Heart right ventricle (tissue), 16 donors: Measurements from ENCODE around the gene GPBP1L1. TPM values are rescaled to one million over a fixed set of nuclear protein-coding genes. Genes with fewer than 3 reads are reported as not detected.
"Not testable (repeated sequence)": the region's sequence is repeated elsewhere in the genome, so short reads cannot be mapped to it uniquely, and the experiment has no call there.

Experiments used
- ATAC-seq, 8 donors: fragments of 200-7000 bp; cut with Tn5 transposase; one replicate each; pipeline ENCODE4 v1.9.1; 2020; ENCODE audit warnings: mild to moderate bottlenecking in 8 of 8, moderate library complexity in 8 of 8, moderate number of reproducible peaks in 1 of 8
- DNase-seq, 2 donors: peaks; one replicate each; pipeline ENCODE4 v3.0.0-alpha.2; 2020
- H3K27ac ChIP-seq, 10 donors: fragments of 200-600 bp; sonication (generic) in 2 of 10; one replicate each; pipeline versions ENCODE4 v1.5.0 to v1.8.0; 2020 to 2022; ENCODE audit warnings: mild to moderate bottlenecking in 3 of 10
- H3K27me3 ChIP-seq, 7 donors: fragments of 200-600 bp; one replicate each; pipeline ENCODE4 v1.8.0; 2021 to 2022; ENCODE audit warnings: mild to moderate bottlenecking in 2 of 7
- H3K36me3 ChIP-seq, 9 donors: fragments of 200-600 bp; sonication (generic) in 1 of 9; one replicate each; pipeline versions ENCODE4 v1.5.0 to v1.8.0; 2020 to 2022; ENCODE audit warnings: mild to moderate bottlenecking in 2 of 9
- H3K4me1 ChIP-seq, 9 donors: fragments of 200-600 bp; sonication (generic) in 1 of 9; one replicate each; pipeline versions ENCODE4 v1.5.0 to v1.8.0; 2020 to 2022; ENCODE audit warnings: mild to moderate bottlenecking in 4 of 9
- H3K4me3 ChIP-seq, 10 donors: fragments of 200-600 bp; sonication (generic) in 2 of 10; one replicate each; pipeline versions ENCODE4 v1.5.0 to v1.8.0; 2020 to 2022; ENCODE audit warnings: mild to moderate bottlenecking in 7 of 10, moderate library complexity in 2 of 10
- H3K9me3 ChIP-seq, 11 donors: fragments of 200-600 bp in 10 of 11; sonication (generic) in 2 of 11; one replicate each; pipeline versions ENCODE4 v1.5.0 to v1.8.0; 2013 to 2022; ENCODE audit warnings: mild to moderate bottlenecking in 2 of 11, control low read depth in 1 of 11, moderate library complexity in 1 of 11
- CTCF ChIP-seq, 9 donors: fragments of 200-600 bp; sonication (generic) in 2 of 9; IDR thresholded peaks; one replicate each; pipeline versions ENCODE4 v1.5.0 to v1.8.0; 2021 to 2022; ENCODE audit warnings: antibody characterized with exemption in 9 of 9, mild to moderate bottlenecking in 5 of 9, moderate library complexity in 1 of 9
- WGBS, 2 donors: extraction: QIAGEN DNeasy Blood & Tissue Kit; methylation state at CpG; one replicate each; pipeline ENCODE4 v1.1.7; 2013; ENCODE audit warnings: inconsistent platforms in 1 of 2; 5-methylcytosine and 5-hydroxymethylcytosine counted together
- intact Hi-C, 10 donors: fragments of 100-400 bp; cut with DNase I; formaldehyde crosslinking; loops; one replicate each; pipeline versions ENCODE4 v1.11.1 to v1.14.2; 2022
- polyA plus RNA-seq, 2 donors: library from polyadenylated mRNA; stranded (reverse); fragments of 200-250 nt; gene quantifications; one replicate each; pipeline ENCODE4 v1.2.3, GENCODE V29; 2013
- total RNA-seq, 10 donors: library from RNA; stranded (reverse); fragmentation: NEBNext Ultra II Directional in 3 of 10; extraction: Animal tissue kit (Norgen Biotek cat#: 25700) in 3 of 10; gene quantifications; one replicate each; pipeline versions ENCODE4 v1.2.1 to v1.2.4, GENCODE V29; 2021 to 2023
- donor health status: Arrhythmogenic right ventricular cardiomyopathy.
- donor health status: ischemic (EF 13 %, LVEDD 7.1; RV severe dilation, severe dysfunction).
- donor health status: healthy with polysubstance abuse.
- donor health status: DM: no; HTN: yes; CAD: no.
- donor health status: DM: no; HTN: no; CAD: no.
- donor health status: ischemic (EF 25% LVEDD 6.9; RV normal size, moderate dysfunction).
- donor health status: ischemic (EF 25% LVEDD 5.7; RV mildly dilated, moderate dysfunction).
- donor health status: healthy.
- donor health status: DM: yes; HTN: yes; CAD: no.
- donor health status: Ischemic cardiomyopathy.
- donor health status: ischemic (EF 35%, LVEDD 5.7; RV mildly dilated, moderate dysfunction).
- donor health status: nonischemic (EF 11% LVEDD 7.7; RV severe dilation, severe dysfunction).
- donor health status: DM: yes; HTN: yes; CAD: no.
- donor health status: PGD.
- donor health status: ischemic (EF 29% LVEDD 5.4; RV normal size, mild dysfunction).
- donor health status: nonischemic (EF 23%, LVEDD 6.1; RV moderate dilation, normal function).

Gene GPBP1L1
- total and polyA plus RNA-seq, 12 donors = 27.6 to 95.0 (median 81.6) TPM

DNA sequence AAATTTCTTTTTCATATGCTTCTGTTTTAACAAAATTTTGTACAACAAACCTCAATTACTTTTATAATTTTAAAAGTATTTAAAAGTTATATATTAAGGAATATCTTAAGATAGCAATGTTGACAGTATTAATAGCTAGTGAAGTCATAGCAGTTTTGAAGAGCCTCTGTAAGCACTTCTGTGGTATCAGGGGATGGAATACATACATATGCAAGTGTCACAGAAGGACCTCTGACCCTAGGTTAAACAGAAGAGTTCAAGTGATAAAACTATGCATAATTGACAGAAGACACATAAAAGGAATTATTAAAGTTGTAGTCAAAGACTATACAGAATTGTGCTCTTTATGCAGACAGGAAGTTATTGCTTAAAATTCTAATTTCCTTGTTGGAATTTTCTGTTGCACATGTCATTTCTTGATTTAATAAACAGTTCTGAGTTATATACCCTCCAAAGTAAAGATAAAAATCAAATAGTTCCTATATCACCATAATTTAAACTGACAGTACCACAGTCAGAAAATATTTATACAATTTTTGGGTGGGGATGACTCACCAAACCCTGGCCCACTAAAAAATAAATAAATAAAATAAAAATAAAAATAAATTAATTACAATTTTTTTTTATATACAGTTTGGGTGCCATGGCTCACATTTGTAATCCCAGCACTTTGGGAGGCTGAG, 37.1 kb upstream of the GPBP1L1 start:
- ATAC-seq = peak in 1 of 8 donors; percentile 47
- H3K4me3 ChIP-seq = no peak overlapping the region
- no peaks in the 10 kb centered on the region for H3K27me3 ChIP-seq
- intact Hi-C loops = no loop called here
- H3K36me3 ChIP-seq = peaks cover 0 to 42% (median 4%) of the 10 kb centered on the region in 9 donors
- TF ChIP-seq CTCF (IDR thresholded peaks at IDR 0.05) = no peak
- no peak for DNase-seq
- H3K4me1 ChIP-seq = peaks cover 0 to 16% (median 0%) of the 10 kb centered on the region in 9 donors
- H3K9me3 ChIP-seq = no peaks in the 10 kb centered on the region
- H3K27ac ChIP-seq = no peak overlapping the region

- intact Hi-C loops = no loop called here
- H3K4me3 ChIP-seq = no peak overlapping the region
- H3K27me3 ChIP-seq = no peaks in the 10 kb centered on the region
- WGBS, 2 donors = 86 to 89% methylated on average over 3 of the region's 3 CpGs
- peak overlapping the region in 1 of 10 donors; percentile 29 for H3K27ac ChIP-seq
- peak in 2 of 8 donors; percentile 79 to 87 for ATAC-seq
- TF ChIP-seq CTCF (IDR thresholded peaks at IDR 0.05) = no peak
- peaks cover 0 to 46% (median 4%) of the 10 kb centered on the region in 9 donors for H3K36me3 ChIP-seq
- DNase-seq = no peak
- peaks cover 0 to 16% (median 0%) of the 10 kb centered on the region in 9 donors for H3K4me1 ChIP-seq
- H3K9me3 ChIP-seq = no peaks in the 10 kb centered on the region
Measured at GRCh38 chr1:45722809-45723208, 36.5 kb upstream of the GPBP1L1 start.

- Histone ChIP-seq H3K27me3 (no peaks in the 10 kb centered on the region), H3K27ac (no peak overlapping the region), H3K4me3 (no peak overlapping the region), H3K4me1 (peaks cover 0 to 16% (median 0%) of the 10 kb centered on the region in 9 donors), H3K9me3 (no peaks in the 10 kb centered on the region), H3K36me3 (peaks cover 0 to 46% (median 0%) of the 10 kb centered on the region in 9 donors)
- ATAC-seq (no peak), DNase-seq (no peak)
- no peak for TF ChIP-seq CTCF (IDR thresholded peaks at IDR 0.05)
- intact Hi-C loops = no loop called here
- 94 to 97% methylated on average over 1 of the region's 1 CpG for WGBS, 2 donors
Measured at GRCh38 chr1:45721207-45721606, 34.9 kb upstream of the GPBP1L1 start.

GRCh38 chr1:45718289-45718688, 32.0 kb upstream of the GPBP1L1 start:
- intact Hi-C loops = no loop called here
- peaks cover 0 to 12% (median 0%) of the 10 kb centered on the region in 9 donors for H3K4me1 ChIP-seq
- H3K4me3 ChIP-seq = no peak overlapping the region
- no peak for ATAC-seq
- no peak for DNase-seq
- no peaks in the 10 kb centered on the region for H3K9me3 ChIP-seq
- no peaks in the 10 kb centered on the region for H3K27me3 ChIP-seq
- TF ChIP-seq CTCF (IDR thresholded peaks at IDR 0.05) = no peak
- 100% methylated on average over 1 of the region's 1 CpG for WGBS, 2 donors
- peaks cover 0 to 72% (median 0%) of the 10 kb centered on the region in 9 donors for H3K36me3 ChIP-seq
- no peak overlapping the region for H3K27ac ChIP-seq

- not testable (repeated sequence) for DNase-seq, H3K4me3 ChIP-seq
- WGBS, 2 donors = 86 to 89% methylated on average over 8 of the region's 8 CpGs
Measured at GRCh38 chr1:45717386-45717785, 31.1 kb upstream of the GPBP1L1 start.

More at GRCh38 chr1:45717386-45717785, 31.1 kb upstream of the GPBP1L1 start:
- H3K9me3 ChIP-seq, H3K27me3 ChIP-seq, H3K4me1 ChIP-seq, ATAC-seq, H3K27ac ChIP-seq: not testable (repeated sequence)
- intact Hi-C loops = loop anchor here in 1 of 10 donors (2.0 kb wide), 1 partner anchor 17 kb away; no protein-coding TSS in a partner anchor
- peaks cover 0 to 81% (median 1%) of the 10 kb centered on the region in 9 donors for H3K36me3 ChIP-seq
